Measurements from ENCODE around the gene KSR2.

GRCh38 chr12:117733549-117733805 lies 235.3 kb downstream of the KSR2 start:
- TF ChIP-seq CTCF (IDR thresholded peaks at IDR 0.05 in 4 of 5, conservative IDR thresholded peaks at IDR 0.05 in 1 of 5) (no peak), POLR2A (IDR thresholded peaks at IDR 0.05) (no peak)

Measured in gastrocnemius medialis (tissue), 4 donors.